Parathyroid adenoma (tissue), 2 donors: Measurements from ENCODE around the gene LTBP1.

Experiments
- H2AFZ ChIP-seq: fragments of 300-600 bp; sonication (generic); one replicate; pipeline ENCODE4 v1.7.0; 2017; ENCODE audit warnings: antibody characterized with exemption, mild to moderate bottlenecking
- H3K27ac ChIP-seq: fragments of 300-600 bp; sonication (generic); one replicate; pipeline ENCODE4 v1.7.0; 2017
- H3K27me3 ChIP-seq: fragments of 300-600 bp; sonication (generic); one replicate; pipeline ENCODE4 v1.7.0; 2017; ENCODE audit warnings: low read length; ENCODE audit not compliant: control insufficient read depth, insufficient read depth
- H3K36me3 ChIP-seq: fragments of 300-600 bp; sonication (generic); one replicate; pipeline ENCODE4 v1.7.0; 2017; ENCODE audit warnings: low read length; ENCODE audit not compliant: control insufficient read depth, insufficient read depth
- H3K4me1 ChIP-seq: fragments of 300-600 bp; sonication (generic); one replicate; pipeline ENCODE4 v1.7.0; 2017; ENCODE audit warnings: control low read depth
- H3K4me2 ChIP-seq: fragments of 300-600 bp; sonication (generic); one replicate; pipeline ENCODE4 v1.7.0; 2017; ENCODE audit warnings: low read length
- H3K4me3 ChIP-seq: fragments of 300-600 bp; sonication (generic); one replicate; pipeline ENCODE4 v1.7.0; 2017; ENCODE audit warnings: low read depth, low read length
- H3K79me2 ChIP-seq: fragments of 300-600 bp; sonication (generic); one replicate; pipeline ENCODE4 v1.7.0; 2017; ENCODE audit warnings: control low read depth
- H3K9ac ChIP-seq: fragments of 300-600 bp; sonication (generic); one replicate; pipeline ENCODE4 v1.7.0; 2017; ENCODE audit warnings: mild to moderate bottlenecking
- H3K9me3 ChIP-seq: fragments of 300-600 bp; sonication (generic); one replicate; pipeline ENCODE4 v1.7.0; 2017; ENCODE audit warnings: low read length; ENCODE audit not compliant: control insufficient read depth
- CTCF ChIP-seq: fragments of 300-600 bp; sonication (generic); IDR thresholded peaks from one replicate; pipeline ENCODE4 v1.7.0; 2017; ENCODE audit warnings: antibody characterized with exemption, mild to moderate bottlenecking
- donor health status: primary hyperparathyroidism.

LTBP1 gene

GRCh38 chr2:33136056-33136455 is 189.3 kb downstream of the LTBP1 start:
- H3K4me2 ChIP-seq, result no peak overlapping the region
- H3K9me3 ChIP-seq, result peaks cover 2% of the 10 kb centered on the region
- no peaks in the 10 kb centered on the region for H3K4me1 ChIP-seq
- no peak overlapping the region for H3K27ac ChIP-seq
- H2AFZ ChIP-seq, result no peak overlapping the region
- H3K36me3 ChIP-seq, result no peaks in the 10 kb centered on the region
- H3K4me3 ChIP-seq, result no peak overlapping the region
- peaks cover 5% of the 10 kb centered on the region for H3K27me3 ChIP-seq
- TF ChIP-seq CTCF, result no peak
- H3K79me2 ChIP-seq, result no peaks in the 10 kb centered on the region
- no peak overlapping the region for H3K9ac ChIP-seq

DNA sequence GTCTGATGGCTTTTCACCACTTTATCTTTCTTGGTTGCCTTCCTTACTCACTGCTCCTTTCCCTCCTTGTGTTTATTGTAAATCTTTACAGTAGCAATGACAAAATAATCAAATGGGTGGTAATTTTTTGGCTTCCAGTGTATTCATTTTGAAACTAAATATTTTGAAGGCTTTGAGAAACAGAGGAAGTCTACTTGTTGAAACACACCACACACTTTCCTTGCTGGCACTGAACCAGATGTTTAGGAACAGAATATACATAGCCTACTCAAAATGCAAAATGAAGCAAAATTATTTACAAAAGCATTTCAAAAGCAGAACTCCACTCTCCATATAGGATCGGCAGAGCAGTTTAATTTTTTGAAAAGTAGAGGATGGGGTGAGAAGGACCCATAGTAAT is 189.8 kb downstream of the LTBP1 start:
- Histone ChIP-seq H3K4me3 (no peak overlapping the region), H3K4me1 (no peaks in the 10 kb centered on the region), H2AFZ (no peak overlapping the region), H3K27ac (no peak overlapping the region), H3K9ac (no peak overlapping the region), H3K79me2 (no peaks in the 10 kb centered on the region), H3K9me3 (peaks cover 2% of the 10 kb centered on the region), H3K4me2 (no peak overlapping the region), H3K27me3 (peaks cover 5% of the 10 kb centered on the region), H3K36me3 (no peaks in the 10 kb centered on the region)
- TF ChIP-seq CTCF, result no peak

- no peaks in the 10 kb centered on the region for H3K4me1 ChIP-seq
These were observed 190.6 kb downstream of the LTBP1 start for GRCh38 chr2:33137331-33137730.

DNA sequence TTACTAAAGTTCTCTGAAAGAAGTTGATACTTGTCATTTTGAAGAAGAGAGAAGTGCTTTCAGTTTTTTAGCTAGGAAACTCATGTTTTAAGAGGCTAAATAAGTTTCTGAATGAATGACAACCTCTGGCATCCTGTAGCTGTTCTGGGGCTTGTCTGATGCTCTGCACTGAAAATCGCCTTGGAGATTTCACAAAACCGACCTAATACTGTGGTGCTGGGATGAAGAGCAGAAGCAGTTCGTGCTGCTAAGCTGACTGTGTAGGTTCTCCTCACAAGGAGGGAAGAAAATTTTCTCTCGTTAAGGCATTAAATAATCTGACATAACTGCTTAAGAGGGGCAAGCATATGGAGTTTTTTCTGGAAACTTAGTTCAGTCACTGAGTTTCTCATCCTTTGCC is 193.2 kb downstream of the LTBP1 start:
- Histone ChIP-seq H3K27ac (no peak overlapping the region), H2AFZ (no peak overlapping the region), H3K79me2 (no peaks in the 10 kb centered on the region), H3K36me3 (no peaks in the 10 kb centered on the region), H3K27me3 (peaks cover 4% of the 10 kb centered on the region), H3K9ac (no peak overlapping the region), H3K4me1 (no peaks in the 10 kb centered on the region), H3K4me2 (no peak overlapping the region), H3K9me3 (peaks cover 2% of the 10 kb centered on the region), H3K4me3 (no peak overlapping the region)
- no peak for TF ChIP-seq CTCF

More at GRCh38 chr2:33137331-33137730, 190.6 kb downstream of the LTBP1 start:
- Histone ChIP-seq H3K9me3 (peaks cover 2% of the 10 kb centered on the region), H3K4me2 (no peak overlapping the region), H3K27me3 (peaks cover 5% of the 10 kb centered on the region), H3K36me3 (no peaks in the 10 kb centered on the region), H3K27ac (no peak overlapping the region), H3K4me3 (no peak overlapping the region), H2AFZ (no peak overlapping the region), H3K79me2 (no peaks in the 10 kb centered on the region), H3K9ac (no peak overlapping the region)
- TF ChIP-seq CTCF, result no peak

DNA sequence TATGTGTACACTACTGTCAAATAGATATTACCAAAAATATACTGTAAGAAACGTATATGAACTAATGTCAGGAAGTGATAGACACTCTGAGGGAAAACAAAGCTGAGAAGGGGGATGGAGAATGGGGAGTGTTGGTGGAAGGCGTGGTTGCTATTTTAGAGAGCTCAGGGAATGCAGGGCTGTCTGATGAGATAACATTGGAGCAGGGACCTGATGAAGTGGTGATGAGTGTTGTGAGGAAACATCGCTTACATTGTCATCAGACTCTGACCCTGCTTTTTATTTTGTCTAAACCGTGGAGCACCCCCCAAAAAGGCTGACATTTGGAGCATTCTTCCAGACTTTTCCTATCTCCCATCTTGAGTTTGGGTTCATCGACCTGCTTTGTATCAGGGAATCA is 194.7 kb downstream of the LTBP1 start:
- H3K9ac ChIP-seq, result no peak overlapping the region
- no peak overlapping the region for H3K27ac ChIP-seq
- H3K9me3 ChIP-seq, result no peaks in the 10 kb centered on the region
- no peak overlapping the region for H3K4me3 ChIP-seq
- no peaks in the 10 kb centered on the region for H3K4me1 ChIP-seq
- no peak for TF ChIP-seq CTCF
- H3K4me2 ChIP-seq, result no peak overlapping the region
- H3K27me3 ChIP-seq, result no peaks in the 10 kb centered on the region
- H3K79me2 ChIP-seq, result no peaks in the 10 kb centered on the region
- H3K36me3 ChIP-seq, result no peaks in the 10 kb centered on the region
- no peak overlapping the region for H2AFZ ChIP-seq
